OCI-LY7 (cell line): ENCODE results near the gene TCAF1. TPM values are rescaled to one million over a fixed set of nuclear protein-coding genes. Genes with fewer than 3 reads are reported as not detected.

ENCODE experiments used
- BruUV-seq: library from RNA; stranded (reverse); fragments of 400-500 nt; replicated peaks from 2 replicates; lab custom pipeline; 2021; lab: Mats Ljungman, UMichigan
- CTCF ChIA-PET: fragments of 300-600 bp; sonication (Branson Sonifier 250); formaldehyde crosslinking; loops from one replicate; lab custom pipeline; 2022; ENCODE audit warnings: antibody characterized with exemption; ENCODE audit not compliant: unreplicated experiment; lab: Charles Lee
- POLR2A ChIA-PET: fragments of 300-600 bp; sonication (Branson Sonifier 250); formaldehyde crosslinking; loops from one replicate; lab custom pipeline; 2022; ENCODE audit warnings: antibody characterized with exemption; lab: Charles Lee
- DNase-seq: peaks from one replicate; pipeline ENCODE4 v3.0.0-alpha.2; 2015; ENCODE audit warnings: low spot score
- H2AFZ ChIP-seq: fragments of 200-600 bp; sonication (generic), shearing (Covaris generic); 2 replicates; pipeline ENCODE4 v1.6.1; 2014; ENCODE audit warnings: mild to moderate bottlenecking, antibody characterized with exemption, low read length, moderate library complexity
- H3K27ac ChIP-seq: fragments of 200-600 bp; sonication (generic); 2 replicates; pipeline ENCODE4 v1.5.1; 2014; ENCODE audit warnings: mixed run types, low read depth, mild to moderate bottlenecking, moderate library complexity, low read length, inconsistent platforms; ENCODE audit not compliant: poor library complexity, severe bottlenecking
- H3K36me3 ChIP-seq: fragments of 200-600 bp; sonication (generic); 2 replicates; pipeline ENCODE4 v1.6.1; 2014; ENCODE audit warnings: mild to moderate bottlenecking, antibody characterized with exemption, low read length, moderate library complexity, mixed read lengths; ENCODE audit not compliant: insufficient read depth
- H3K4me1 ChIP-seq: fragments of 200-600 bp; sonication (generic); 2 replicates; pipeline ENCODE4 v1.5.1; 2014; ENCODE audit warnings: mild to moderate bottlenecking, low read length; ENCODE audit not compliant: insufficient read depth, poor library complexity, severe bottlenecking
- H3K4me2 ChIP-seq: fragments of 200-600 bp; sonication (generic); 2 replicates; pipeline ENCODE4 v1.6.1; 2014; ENCODE audit warnings: mild to moderate bottlenecking, low read length
- H3K4me3 ChIP-seq: fragments of 200-600 bp; sonication (generic); 2 replicates; pipeline ENCODE4 v1.5.1; 2014; ENCODE audit warnings: mild to moderate bottlenecking, low read depth, low read length; ENCODE audit not compliant: poor library complexity, severe bottlenecking
- H3K79me2 ChIP-seq: fragments of 200-600 bp; sonication (generic); 2 replicates; pipeline ENCODE4 v1.6.1; 2016; ENCODE audit warnings: low read depth, mild to moderate bottlenecking, low read length, moderate library complexity, mixed read lengths; ENCODE audit not compliant: insufficient read depth
- H3K9me2 ChIP-seq: fragments of 200-600 bp; sonication (generic); 2 replicates; pipeline ENCODE4 v1.6.1; 2016; ENCODE audit warnings: mild to moderate bottlenecking, low read length, mixed read lengths; ENCODE audit not compliant: insufficient read depth
- H3K9me3 ChIP-seq: fragments of 200-600 bp; sonication (generic); 2 replicates; pipeline ENCODE4 v1.6.1; 2014; ENCODE audit warnings: mild to moderate bottlenecking, mixed run types, low read length, mixed read lengths
- H4K20me1 ChIP-seq: fragments of 200-600 bp; sonication (generic); 2 replicates; pipeline ENCODE4 v1.6.1; 2014; ENCODE audit warnings: mild to moderate bottlenecking, antibody characterized with exemption, low read length, moderate library complexity, mixed read lengths; ENCODE audit not compliant: insufficient read depth
- CTCF ChIP-seq: fragments of 200-600 bp; sonication (generic); conservative IDR thresholded peaks from 2 replicates; pipeline ENCODE4 v1.5.1; 2014; ENCODE audit warnings: mild to moderate bottlenecking, antibody characterized with exemption, low read length, moderate library complexity, mixed read lengths
- EZH2phosphoT487 ChIP-seq: fragments of 200-600 bp; sonication (generic); IDR thresholded peaks from 2 replicates; pipeline ENCODE4 v1.6.1; 2018; ENCODE audit warnings: low read depth, borderline replicate concordance, mild to moderate bottlenecking, mixed run types, antibody characterized with exemption, low read length, moderate library complexity, mixed read lengths
- intact Hi-C: fragments of 100-400 bp; cut with micrococcal nuclease; formaldehyde crosslinking; loops from one replicate; pipeline ENCODE4 v1.10.0; 2022; ENCODE audit not compliant: unreplicated experiment
- total RNA-seq, 2 experiments: library from RNA; depleted of rRNA in 1 of 2; stranded (reverse); fragments of >200 nt in 1 of 2; shearing (Covaris generic) in 1 of 2; gene quantifications; 2 replicates each; pipeline ENCODE4 v1.2.3, GENCODE V29; 2014 to 2022

The TCAF1 gene
- total RNA-seq, 2 experiments from 2014 or later = 3.3 to 5.5 TPM

- Histone ChIP-seq H3K9me2 (no peaks in the 10 kb centered on the region), H3K27ac (no peak overlapping the region), H4K20me1 (no peaks in the 10 kb centered on the region), H3K4me2 (no peak overlapping the region), H3K36me3 (no peaks in the 10 kb centered on the region), H3K4me3 (no peak overlapping the region), H3K9me3 (no peaks in the 10 kb centered on the region), H3K4me1 (no peaks in the 10 kb centered on the region), H2AFZ (no peak overlapping the region), H3K79me2 (no peaks in the 10 kb centered on the region)
- DNase-seq = no peak
- intact Hi-C loops = no loop called here
- TF ChIP-seq CTCF (no peak), EZH2phosphoT487 (no peak)
- no TSS peak for BruUV-seq
- POLR2A ChIA-PET = no interaction called here
- CTCF ChIA-PET = no interaction called here
Measured at GRCh38 chr7:143947111-143947510, 45.1 kb upstream of the TCAF1 start.

- H2AFZ ChIP-seq = no peak overlapping the region
- no TSS peak for BruUV-seq
Measured at GRCh38 chr7:143945423-143945822, 43.4 kb upstream of the TCAF1 start.

More at GRCh38 chr7:143945423-143945822, 43.4 kb upstream of the TCAF1 start:
- intact Hi-C loops = no loop called here
- Histone ChIP-seq H3K9me2 (no peaks in the 10 kb centered on the region), H3K27ac (no peak overlapping the region), H4K20me1 (no peaks in the 10 kb centered on the region), H3K4me3 (no peak overlapping the region), H3K9me3 (no peaks in the 10 kb centered on the region), H3K4me2 (no peak overlapping the region), H3K4me1 (no peaks in the 10 kb centered on the region), H3K36me3 (no peaks in the 10 kb centered on the region), H3K79me2 (no peaks in the 10 kb centered on the region)
- CTCF ChIA-PET = no interaction called here
- POLR2A ChIA-PET = interaction anchor here (0.5 to 1.1 kb wide), 4 partner anchors 15 to 882 kb away, joined by 3 to 4 read pairs (median 3); no protein-coding TSS in a partner anchor
- no peak for DNase-seq
- TF ChIP-seq CTCF = no peak
- TF ChIP-seq EZH2phosphoT487 = no peak
